ENCODE data around the gene TEF.
"Not testable (repeated sequence)": the region's sequence is repeated elsewhere in the genome, so short reads cannot be mapped to it uniquely, and the experiment has no call there.

Gene TEF

GRCh38 chr22:41384128-41384527, 2.4 kb downstream of the TEF start:
- no peak for DNase-seq

DNA sequence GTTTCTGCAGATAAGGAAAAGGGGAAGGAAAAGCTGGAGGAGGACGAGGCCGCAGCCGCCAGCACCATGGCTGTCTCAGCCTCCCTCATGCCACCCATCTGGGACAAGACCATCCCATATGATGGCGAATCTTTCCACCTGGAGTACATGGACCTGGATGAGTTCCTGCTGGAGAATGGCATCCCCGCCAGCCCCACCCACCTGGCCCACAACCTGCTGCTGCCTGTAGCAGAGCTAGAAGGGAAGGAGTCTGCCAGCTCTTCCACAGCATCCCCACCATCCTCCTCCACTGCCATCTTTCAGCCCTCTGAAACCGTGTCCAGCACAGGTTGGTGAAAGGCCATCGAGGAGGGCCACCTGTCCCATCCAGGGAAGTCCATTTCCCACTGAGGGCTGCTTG, 5.6 kb downstream of the TEF start:
- no peak for DNase-seq

DNA sequence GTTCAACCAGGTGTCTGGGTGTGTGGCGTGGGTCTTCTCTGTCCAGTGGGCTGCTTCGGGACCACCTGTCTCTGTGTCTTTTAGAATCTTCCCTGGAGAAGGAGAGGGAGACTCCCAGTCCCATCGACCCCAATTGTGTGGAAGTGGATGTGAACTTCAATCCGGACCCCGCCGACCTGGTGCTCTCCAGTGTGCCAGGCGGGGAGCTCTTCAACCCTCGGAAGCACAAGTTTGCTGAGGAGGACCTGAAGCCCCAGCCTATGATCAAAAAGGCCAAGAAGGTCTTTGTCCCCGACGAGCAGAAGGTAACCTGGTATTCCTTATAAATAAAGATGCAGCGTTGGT, 12.2 kb downstream of the TEF start:
- no peak for DNase-seq

DNA sequence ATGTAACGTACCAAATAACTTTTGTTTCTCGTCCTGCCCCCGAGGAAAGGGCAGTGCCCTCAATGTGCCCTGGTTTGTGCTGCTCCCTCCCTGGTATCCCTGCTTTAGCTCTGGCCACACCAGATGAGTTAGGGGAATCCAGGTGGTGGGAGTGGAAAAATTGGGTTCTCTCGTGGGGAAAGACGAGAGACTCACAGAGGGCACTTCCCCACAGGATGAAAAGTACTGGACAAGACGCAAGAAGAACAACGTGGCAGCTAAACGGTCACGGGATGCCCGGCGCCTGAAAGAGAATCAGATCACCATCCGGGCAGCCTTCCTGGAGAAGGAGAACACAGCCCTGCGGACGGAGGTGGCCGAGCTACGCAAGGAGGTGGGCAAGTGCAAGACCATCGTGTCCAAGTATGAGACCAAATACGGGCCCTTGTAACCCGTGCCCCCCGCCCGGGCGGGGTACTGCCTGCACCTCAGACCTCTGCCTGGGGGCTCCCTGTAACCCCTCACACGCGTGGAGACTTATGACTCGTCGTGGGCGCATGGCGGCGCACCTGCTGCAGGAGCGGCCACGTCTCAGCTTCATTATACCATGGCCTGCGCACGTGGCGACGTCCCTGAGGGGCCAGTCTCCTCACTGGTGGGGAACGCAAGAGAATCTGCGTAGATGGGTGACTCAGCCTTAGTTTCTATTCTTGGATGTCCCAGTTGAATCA, 13.9 kb downstream of the TEF start:
- no peak for DNase-seq

DNA sequence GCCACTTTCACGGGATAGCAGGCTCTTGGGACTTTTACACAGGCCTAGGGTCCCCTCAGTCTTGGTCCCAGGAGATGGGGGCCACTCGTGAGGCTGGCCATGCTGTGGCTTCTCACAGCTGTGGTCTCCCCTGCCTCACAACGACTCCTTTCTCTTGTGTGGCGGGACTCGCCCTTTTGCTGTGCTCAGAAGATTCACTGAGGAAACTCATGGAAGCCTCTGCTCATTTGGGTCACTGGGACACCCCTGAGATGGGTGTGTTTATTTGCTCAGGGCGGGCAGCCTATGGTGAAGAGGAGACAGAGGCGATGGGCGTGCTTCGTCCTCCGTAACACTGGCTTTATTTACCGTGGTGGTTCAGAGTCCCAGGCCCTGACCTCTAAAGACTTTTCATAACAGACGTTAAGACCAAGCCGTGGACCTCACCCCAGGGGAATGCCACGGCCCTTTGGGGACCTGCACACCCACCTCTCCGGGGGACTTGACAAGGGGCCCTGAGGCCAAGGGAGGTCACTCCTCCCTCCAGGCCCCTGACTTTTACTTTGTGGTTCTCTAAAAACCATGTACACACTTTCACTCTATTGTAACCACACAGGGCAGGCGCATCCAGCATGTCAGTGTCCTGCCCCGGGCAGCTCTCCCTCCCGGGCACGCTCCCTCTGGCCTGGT, 15.5 kb downstream of the TEF start:
- no peak for DNase-seq

DNA sequence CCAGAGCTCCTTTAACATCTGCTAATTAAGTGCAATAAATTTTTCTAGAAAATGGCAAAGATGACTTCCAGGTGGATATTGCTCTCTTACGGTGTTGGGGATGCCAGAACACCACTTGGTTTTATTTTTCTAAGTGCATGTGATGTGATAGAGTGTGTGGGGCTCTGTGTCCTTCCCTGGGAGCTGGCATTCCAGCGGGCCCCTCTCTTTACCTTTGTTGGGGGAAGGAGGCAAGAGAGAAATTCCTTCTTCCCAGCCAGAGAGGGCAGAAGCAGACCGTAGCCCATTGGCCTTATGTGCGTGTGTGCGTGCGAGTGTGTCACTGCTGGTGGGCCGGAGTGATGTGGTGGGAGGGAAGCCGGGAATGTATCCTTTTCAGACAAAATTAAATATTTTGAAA, 17.2 kb downstream of the TEF start:
- no peak for DNase-seq

GRCh38 chr22:41401781-41402648, 20.3 kb downstream of the TEF start:
- DNase-seq, result no peak

GRCh38 chr22:41402851-41403250, 21.1 kb downstream of the TEF start:
- not testable (repeated sequence) for DNase-seq

- peak; percentile 73 for DNase-seq
Measured at GRCh38 chr22:41403532-41404318, 22.0 kb downstream of the TEF start.

GRCh38 chr22:41405588-41405987, 23.8 kb downstream of the TEF start:
- DNase-seq, result peak; percentile 31

DNA sequence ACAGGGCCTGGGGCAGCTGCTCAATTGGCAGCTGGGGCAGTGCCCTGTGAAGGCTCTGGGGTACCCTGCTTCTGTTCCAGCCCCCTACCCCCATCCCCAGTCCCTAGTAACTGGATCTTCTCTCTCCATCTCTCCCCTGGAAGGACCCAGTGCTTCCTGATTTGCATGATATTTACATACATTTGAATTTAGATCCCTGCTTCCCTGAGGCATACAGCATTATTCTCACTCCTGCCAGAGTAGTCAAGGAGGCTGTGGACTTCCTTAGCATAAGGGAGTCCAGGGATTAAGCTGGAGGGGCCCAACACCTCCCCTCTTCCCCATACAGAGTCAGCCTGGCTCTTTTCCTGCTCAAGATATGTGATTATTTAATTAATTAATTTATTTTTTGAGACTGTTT, 24.7 kb downstream of the TEF start:
- no peak for DNase-seq

GRCh38 chr22:41407433-41407832, 25.7 kb downstream of the TEF start:
- no peak for DNase-seq

- DNase-seq, result no peak
Measured at GRCh38 chr22:41408665-41409064, 26.9 kb downstream of the TEF start.

DNA sequence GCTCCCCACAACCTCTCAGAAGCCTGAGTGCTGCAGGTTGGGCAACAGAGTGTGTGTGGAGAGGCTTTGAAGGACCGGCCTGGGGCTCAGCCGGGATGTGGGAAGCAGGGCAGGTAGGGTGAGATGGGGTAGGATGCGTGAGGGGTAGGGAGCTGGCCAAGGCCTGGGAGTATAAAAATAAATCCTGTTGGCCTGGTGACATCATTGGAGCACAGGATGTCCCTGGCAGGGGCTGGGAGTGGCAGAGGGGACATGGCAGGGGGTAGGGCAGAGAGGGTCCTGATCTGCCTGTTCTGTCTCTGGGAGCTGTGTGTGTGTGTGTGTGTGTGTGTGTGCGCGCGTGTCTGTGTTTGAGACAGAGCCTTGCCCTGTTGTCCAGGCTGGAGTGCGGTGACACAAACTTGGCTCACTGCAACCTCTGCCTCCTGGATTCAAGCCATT, 28.6 kb downstream of the TEF start:
- DNase-seq, result no peak

DNA sequence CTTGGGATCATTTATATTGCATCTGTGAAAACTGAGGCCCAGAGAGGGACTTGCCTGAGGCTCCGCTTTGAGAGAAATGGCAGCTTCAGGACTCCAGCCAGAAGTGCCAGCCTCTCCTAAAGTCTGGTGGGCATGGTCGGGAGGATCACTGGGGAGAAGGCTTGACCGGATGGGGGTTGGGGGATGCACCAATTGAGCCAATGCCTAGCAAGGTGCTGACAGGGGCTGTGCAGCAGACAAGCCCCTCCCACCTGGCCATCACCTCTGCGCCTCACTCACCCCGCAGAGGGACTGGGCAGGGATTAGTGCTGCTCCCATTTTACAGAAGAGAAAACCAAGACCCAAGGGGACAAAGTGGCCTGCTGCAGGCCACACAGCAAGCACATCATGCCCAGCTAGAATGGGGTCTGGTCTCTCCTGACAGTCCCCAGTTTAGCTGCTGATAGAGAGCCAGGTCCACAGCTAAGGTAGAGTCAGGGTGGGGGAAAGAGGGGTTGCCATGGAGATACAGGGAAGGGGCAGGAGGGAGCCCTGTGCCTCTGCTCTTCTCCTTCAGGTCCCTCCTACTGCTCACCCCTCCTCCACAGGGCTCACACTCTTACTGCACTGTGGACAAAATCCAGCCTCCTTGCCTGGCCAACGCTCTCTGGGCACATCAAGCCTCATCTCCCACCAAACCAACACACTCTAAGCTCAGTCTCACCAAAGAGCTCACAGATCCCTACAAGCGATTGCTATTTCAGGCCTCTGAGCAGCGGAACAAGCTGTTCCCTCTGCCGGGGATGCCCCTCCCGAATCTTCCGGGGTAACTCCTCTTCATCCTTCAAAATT, 29.5 kb downstream of the TEF start:
- DNase-seq, result no peak

GRCh38 chr22:41415554-41415953, 33.8 kb downstream of the TEF start:
- DNase-seq, result no peak

DNA sequence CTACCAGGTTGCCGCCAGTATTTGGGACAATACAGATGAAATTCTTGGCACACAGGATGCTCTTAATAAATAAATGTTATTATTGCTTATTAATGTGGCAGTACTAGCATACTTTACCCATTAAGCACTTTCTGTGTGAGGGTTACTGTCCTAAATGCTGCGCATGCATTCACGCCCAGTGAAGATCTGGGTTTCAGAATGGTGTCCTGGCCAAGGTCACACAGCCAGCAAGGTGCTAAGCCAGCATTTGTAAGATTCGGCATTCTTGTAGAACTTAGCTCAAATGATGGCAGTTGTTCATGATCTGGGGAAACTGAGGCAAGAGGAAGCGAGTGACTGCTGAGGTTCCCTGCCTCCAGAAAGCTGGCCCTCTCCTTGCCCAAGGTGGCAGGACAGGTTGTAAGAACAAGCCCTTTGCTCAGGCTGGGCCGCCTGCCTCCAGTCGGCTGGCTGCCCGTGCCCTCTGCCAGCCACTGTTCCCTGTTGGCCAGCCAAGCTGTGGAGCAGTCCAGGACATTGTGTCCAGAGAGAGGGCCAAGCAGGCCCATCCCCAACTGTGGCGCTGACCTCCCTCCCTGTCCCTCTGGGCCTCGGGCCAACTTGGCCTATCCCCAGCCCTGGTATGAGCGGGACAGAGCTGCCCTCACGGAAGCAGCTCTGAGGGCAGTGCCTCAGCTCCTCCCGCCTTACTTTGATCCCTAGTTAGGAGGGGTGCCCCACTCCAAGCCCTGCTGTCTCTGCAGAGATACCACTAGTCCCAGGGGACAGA, 36.1 kb downstream of the TEF start:
- DNase-seq, result no peak

GRCh38 chr22:41418717-41419116, 37.0 kb downstream of the TEF start:
- DNase-seq, result no peak

DNA sequence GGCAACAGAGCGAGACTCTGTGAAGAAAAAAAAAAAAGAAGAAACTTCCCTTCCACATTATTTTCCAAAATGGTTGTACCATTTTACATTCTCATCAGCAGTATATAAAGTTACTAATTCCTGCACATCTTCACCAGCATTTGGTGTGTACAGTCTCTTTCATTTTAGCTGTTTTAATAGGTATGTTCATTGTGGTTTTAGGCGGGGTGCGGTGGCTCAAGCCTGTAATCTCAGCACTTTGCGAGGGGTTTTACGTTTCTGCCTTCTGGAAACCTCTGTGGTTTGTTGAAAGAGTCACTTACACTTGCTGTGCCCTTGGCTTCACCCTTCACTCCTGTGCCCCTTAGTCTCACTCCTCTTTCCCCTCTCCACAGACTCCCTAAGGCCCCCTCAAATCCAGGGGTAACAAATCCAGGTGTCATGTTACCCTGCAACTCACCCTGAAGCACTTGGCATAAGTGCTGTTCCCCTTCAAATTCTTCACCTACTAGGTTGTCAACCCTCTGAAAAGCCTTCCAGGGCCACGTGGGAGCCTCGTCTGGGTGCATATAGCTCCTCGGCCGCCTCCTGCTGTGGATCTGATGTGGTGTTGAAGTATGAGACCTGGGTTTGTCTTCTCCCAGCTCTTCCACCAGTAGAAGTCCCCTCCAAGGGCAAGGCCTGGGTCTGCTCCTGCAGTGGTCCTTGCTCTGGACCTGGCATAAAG, 44.1 kb downstream of the TEF start:
- no peak for DNase-seq

GRCh38 chr22:41429232-41429950, 47.6 kb downstream of the TEF start:
- DNase-seq, result no peak
